ENCODE results near the gene LZIC.
"Not testable (repeated sequence)": the region's sequence is repeated elsewhere in the genome, so short reads cannot be mapped to it uniquely, and the experiment has no call there.

LZIC gene

DNA sequence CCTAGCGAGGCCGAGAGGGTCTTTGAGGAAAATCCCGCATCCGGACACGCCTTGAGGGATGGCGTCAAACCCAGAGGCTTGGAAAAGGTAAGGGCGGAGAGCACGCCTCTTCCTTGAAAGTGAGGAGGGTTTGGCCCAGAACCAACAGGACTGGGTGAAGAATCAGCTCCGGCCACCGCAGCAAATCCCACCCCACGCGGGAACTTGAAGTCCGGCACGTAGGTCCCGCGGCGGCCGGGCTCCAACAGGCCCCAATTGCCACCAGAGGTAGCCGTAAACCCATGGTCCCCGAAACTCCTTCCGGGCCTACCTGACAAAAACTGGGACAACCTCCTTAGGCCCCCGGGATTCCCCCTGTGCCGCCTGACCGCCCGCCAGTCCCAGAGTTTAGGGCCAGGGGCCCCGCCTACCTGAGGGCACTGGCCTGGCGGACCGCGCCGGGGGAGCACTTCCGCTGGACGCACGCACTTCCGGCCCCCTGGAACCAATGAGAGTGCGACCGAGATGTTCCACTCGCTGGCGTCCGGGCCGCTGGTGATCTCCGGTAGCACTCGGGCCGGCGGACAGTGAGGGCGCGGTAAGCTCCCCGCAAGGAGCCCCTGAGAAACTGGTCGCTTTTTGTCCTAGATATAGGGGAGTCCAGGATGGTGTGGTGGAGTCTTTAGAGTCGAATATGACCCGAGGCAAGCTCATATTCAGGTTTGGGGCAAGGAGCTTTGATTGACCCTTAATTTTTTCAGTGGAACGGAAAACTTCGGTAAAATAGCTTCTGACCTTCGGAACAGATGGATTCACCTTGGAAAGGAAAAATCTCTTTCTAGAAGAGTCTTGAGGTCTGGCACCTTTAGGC, at the start of gene LZIC, which contains the start of gene NMNAT1:
TSS of gene LZIC (minus strand) at position 453 of the 850 bp plus-strand sequence. CDS start 6,772 bp downstream, outside the sequence.
TSS of gene NMNAT1 (plus strand) at position 537 of the 850 bp plus-strand sequence. CDS start 28,599 bp downstream, outside the sequence.
- DNase-seq (ENCODE audit: low spot score) = peak; percentile 87

DNA sequence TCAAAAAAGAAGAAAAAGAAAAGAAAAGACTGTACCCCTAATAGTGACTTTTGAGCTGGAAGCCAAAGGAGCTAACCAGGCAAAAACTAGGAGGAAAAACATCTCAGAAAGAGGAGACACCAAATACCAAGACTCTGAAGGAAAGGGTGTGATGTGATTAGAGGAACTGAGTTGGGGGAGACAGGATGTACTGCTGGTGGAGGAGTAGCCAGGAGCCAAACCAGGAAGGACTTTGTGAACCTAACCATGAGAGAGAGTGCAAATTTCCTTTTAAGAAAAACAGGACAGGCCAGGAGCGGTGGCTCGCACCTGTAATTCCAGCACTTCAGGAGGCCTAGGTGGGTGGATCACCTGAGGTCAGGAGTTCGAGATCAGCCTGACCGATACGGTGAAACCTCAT, 49.7 kb upstream of the LZIC start:
- peak; percentile 4 for DNase-seq (ENCODE audit: low spot score)

DNA sequence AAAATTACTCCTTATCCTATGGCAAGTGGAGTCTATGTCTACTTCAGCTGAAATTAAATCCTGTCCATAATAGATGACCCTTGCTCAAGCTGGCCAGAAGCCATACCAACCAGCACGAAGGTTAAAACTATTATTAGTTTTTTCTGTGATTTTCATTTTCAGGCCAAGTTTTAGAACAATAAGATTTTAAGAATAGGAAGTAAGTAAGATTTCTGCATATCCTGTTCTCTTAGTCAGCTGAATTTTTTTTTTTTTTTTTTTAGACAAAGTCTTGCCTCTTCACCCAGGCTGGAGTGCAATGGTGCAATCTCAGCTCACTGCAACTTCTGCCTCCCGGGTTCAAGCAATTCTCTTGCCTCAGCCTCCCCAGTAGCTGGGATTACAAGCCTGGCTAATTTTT, 47.8 kb upstream of the LZIC start:
- peak; percentile 93 for DNase-seq (ENCODE audit: low spot score)

DNA sequence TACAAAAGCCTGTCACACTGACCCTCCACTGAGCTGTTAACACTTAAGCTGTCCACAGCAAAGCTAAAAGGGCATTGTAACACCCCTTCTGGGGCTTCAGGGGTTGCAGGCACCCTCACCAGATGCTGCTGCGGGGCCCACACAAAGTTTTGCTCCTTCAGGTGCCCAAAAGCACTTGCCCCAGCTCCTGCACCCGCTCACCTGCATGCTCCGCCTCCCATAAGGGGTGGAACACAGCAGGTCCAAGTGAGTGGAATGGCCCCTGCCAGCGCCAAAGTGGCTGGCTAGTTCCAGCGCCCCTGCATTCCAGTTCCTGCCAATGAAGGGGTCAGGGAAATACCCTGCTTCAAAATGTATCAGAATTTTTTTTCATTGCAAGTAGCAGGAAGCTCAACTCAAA, 46.6 kb upstream of the LZIC start:
- DNase-seq (ENCODE audit: low spot score) = no peak

DNA sequence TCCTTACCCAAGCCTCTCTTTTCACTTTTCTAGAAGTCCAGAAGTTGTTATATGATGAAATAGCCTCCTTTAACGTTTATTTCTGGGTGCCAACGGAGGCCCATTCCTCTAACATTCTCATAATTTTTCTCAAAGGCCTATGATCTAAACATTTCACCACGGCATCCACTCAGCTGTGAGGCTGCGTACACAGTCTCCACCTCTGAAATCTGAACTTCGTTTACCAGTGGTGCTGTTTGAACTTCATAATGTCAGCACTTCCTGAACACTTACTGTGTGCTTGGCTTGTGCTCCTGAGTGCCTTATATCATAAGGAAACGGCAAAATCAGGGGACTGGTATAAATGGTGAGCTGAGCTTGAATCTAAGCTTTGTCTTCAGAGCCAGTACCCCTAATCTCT, 41.8 kb upstream of the LZIC start:
- DNase-seq (ENCODE audit: low spot score) = no peak

DNA sequence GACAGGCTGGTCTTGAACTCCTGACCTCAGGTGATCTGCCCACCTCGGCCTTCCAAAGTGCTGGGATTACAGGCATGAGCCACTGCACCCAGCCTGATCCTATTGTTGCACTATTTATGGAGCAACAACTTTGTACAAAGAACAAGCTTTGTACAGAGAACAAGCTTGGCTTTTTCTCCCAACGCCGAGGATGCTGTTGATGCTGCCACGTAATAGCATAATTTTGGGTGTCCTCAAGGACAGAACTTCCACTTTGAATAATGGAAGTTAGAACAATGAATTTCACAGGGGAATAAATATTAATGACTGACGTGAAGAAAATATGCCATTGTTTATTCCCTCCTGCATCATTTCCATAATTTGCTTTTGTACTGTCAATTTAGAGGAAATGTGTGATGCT, 41.1 kb upstream of the LZIC start:
- DNase-seq (ENCODE audit: low spot score) = no peak

DNA sequence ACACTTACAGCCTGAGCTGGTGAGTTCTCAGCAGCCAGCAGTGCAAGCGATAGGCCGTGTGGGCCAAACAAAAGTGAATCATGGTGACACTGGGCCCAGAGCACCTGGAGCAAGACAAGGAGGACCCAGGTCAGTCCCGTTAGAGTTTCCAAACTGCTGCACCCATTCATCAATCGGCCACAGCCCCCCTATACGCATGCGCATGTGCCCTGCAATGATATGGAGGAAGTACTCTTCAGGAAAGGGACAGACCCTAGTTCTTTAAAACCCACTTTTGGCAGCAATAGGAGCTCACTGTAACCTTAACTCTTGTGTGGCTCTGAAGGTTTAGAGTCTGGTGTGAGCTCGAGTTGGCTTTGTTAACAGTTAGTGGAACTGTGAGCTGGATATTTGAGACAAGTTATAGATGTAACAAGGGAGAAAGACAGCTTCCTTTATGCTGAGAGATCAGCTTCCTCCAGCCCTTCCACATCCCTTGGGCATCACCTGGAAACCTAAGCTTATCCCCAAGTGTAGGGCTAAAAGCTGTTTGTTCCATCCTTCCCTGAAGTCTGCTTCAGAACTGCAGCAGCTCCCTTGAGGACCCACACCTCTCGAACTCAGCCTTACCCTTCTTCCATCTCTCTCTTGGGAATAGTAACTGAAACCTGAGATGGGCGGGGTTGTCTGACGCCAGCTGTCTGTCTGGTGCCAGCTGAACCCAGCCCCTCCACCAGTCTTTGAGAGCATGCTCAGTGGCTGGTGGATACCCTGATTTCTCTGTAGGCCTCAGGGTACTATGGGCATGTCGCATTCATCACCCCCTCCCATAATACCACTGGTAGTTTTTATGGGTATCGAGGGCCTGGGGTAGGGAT, 17.7 kb upstream of the LZIC start:
- DNase-seq (ENCODE audit: low spot score) = no peak

DNA sequence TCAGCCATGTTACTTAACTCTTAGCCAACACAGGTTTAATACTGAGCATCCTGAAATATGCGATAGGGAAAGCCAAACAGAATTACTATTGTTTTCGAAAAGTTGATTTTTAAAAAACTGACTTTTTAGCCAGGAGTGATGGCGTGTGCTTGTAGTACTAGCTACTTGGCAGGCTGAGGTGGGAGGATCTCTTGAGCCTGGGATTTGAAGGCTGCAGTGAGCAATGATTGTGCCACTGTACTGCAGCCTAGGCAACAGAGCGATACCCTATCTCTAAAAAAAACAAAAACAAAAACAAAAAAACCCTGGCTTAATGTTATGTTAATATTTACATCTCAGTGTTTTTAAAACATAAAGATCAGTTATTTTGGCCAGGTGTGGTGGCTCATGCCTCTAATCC, 16.8 kb upstream of the LZIC start:
- no peak for DNase-seq (ENCODE audit: low spot score)

DNA sequence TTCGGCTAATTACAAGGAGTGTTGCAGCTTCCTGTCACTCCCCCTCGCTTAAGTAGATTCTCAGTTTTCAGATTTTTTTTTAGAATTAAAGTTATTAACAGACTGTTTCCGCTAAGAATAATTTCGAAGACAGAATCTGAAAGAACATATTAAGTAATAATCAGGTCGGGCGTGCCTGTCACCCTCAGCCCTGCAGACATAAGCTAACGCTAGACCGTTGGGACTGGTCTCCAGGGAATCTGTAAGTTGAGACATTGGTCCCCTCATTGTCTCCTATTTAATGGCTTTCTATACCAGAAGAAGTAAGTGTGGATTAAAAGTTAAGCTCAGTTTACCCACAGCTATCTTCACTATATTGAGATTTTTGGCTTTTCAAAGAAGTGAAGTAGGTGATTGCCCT, 14.5 kb upstream of the LZIC start:
- no peak for DNase-seq (ENCODE audit: low spot score)

DNA sequence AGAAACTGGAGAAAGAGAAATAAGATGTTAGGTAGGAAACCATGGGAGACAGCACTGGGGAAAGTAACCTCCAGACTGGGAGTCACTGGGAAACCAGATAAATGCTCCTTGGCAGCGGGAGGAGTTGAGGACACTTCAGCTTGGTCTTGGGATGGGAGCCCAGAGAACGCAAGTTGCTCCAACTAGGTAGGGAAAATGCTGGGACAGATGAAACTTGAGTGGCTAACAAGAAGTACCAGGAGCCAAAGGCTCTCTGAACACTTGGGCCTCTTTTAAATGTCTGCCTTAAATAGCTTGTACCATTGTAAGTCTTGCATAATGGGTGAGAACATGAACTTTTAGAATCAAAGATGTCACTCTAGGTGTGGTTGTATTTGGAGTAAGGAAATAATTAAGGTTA, 3.1 kb upstream of the LZIC start:
- no peak for DNase-seq (ENCODE audit: low spot score)

DNA sequence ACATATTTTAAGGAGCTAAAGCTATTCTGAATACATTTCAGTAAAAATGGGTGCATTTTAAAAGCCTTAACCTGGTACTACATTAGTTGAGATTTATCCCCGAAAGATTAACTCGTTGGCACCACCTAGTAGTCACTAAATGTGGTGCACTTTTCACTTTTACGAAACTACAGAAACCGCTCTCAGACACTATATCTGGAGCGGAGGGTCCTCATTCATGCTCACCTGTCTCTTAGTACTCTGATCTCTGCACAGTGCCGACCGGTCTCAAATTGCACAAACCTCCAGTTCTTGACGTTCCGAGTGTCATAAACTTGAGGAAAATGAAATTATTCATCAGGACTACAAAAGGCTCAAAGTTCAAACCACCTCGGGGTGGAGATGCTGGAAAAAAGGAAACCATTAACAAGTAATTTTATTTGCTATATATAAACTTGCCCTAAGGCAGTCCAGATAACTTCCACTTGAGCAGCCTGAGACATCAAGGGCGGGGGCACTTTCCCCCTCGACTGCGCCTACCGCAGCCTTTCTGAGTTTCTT, 722 bp downstream of the LZIC start:
- DNase-seq (ENCODE audit: low spot score) = peak; percentile 49

DNA sequence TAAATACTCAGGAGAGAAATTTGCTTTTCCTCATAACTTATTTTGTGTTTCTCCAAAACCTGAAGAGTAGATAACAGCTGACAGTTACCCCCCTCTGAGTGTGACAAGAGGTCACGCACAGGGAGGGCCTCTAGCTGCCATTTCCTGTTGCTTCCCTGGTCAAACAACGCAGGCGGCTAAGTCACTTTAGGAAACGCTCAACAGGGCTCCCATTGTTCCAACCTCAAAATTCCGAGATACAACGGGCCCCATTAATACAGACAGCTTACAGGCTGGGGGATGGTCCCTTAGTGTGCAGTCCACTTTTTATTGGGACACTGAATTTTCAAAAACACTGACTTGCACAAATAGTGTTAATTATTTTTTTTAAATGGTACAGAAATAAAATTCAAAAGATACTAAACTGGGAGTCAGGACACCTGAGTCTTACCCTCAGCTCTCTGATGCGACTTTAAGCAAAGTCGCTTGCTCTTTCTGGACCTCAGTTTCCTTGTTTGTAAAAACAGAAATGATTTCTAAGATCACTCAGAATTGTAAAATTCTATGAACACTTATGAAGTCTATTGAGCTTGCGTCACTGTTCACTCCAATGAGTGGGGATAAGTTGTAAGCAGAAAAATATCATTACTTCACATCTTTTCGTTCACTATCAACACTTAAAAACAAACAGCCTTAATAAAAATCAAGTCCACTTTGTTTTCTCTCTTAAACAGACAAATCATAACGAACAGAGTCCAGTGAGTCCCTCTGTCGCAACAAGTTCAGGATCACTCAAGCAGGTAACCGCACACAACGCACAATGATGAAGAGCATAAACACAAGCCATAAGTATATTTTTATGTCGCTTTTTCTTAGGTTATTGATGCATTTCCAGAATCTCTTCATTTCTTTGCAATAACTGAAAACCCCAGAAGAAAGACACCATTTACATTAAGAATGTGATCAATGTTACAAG, 13.5 kb downstream of the LZIC start:
- DNase-seq (ENCODE audit: low spot score) = peak; percentile 32

DNA sequence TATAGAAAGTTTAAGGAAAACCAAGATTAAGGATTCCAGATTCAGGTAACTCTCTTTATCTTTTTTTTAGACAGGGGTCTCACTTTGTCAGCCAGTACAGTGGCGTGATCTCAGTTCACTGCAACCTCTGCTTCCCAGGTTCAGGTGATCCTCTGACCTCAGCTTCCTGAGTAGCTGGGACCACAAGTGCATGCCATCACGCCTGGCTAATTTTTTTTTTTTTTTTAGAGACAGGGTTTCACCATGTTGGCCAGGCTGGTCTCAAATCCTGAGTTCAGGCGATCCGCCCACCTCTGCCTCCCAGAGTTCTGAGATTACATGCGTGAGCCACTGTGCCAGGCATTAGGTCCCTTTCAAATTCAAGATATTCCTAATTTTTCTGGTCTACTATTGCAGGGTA, 15.9 kb downstream of the LZIC start:
- no peak for DNase-seq (ENCODE audit: low spot score)

DNA sequence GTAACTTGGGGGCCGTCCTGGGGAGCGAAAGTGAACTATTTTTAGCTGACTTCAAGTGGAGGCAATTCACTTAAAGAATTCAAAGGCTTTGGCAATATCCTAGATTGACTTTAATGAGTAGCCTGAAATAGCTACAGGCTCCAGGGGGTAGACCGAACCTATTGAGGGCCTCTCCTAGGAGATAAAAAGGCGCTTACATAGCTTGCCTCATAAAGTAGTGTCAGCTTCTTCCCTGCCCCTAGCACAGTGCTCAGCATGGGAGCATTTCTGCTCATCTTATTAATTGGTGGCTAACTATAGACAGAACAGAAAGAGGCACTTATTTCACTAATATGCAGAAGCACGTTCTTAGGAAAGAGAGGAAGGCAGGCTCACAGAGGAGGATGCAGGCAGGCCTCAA, 20.8 kb downstream of the LZIC start:
- no peak for DNase-seq (ENCODE audit: low spot score)

DNA sequence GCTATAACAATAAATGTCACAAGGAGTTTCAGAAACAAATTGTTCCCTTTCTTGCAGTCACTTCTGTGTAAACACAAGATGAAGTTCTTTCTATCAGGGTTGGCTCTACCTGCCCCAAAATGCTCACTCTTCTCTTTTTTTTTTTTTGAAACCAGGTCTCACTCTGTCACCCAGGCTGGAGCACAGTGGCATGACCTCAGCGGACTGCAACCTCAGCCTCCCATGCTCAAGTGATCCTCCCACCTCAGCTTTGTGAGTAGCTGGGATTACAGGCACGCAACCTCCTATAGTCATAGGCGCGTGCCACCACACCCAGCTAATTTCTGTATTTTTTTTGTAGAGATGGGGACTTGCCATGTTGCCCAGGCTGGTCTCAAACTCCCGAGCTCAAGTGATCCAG, 22.6 kb downstream of the LZIC start:
- DNase-seq (ENCODE audit: low spot score) = no peak

DNA sequence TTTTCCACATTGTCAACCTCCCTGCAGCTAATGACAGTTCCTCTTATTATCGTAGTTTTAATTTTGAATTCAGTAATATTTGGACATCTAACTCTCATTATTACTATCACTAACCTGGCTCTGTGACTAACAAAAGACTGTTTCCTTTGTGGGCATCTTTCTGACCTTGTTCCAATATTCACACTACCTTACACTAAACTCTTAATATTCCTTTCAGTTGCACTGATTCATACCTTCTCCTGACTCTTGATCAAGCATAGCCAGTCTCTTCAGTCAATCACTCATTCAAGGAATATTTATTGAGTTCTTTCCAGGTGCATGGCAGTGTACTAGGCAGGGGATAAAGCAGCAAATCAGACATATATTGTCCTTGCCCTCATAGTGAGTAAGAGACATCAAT, 25.3 kb downstream of the LZIC start:
- DNase-seq (ENCODE audit: low spot score) = no peak

DNA sequence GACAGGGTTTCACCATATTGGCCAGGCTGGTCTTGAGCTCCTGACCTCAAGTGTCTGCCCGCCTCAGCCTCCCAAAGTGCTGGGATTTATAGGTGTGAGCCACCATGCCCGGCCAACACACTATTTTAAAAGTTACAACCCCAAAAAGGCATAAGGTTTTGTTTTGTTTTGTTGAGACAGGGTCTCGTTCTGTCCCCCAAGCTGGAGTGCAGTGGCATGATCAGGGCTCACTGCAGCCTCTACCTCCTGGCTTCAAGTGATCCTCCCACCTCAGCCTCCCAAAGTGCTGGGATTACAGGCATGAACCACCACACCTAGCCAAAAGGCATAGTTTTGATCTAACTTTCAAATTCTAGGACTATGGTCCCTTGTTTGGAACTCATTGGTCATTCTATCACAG, 25.7 kb downstream of the LZIC start:
- not testable (repeated sequence) for DNase-seq (ENCODE audit: low spot score)

DNA sequence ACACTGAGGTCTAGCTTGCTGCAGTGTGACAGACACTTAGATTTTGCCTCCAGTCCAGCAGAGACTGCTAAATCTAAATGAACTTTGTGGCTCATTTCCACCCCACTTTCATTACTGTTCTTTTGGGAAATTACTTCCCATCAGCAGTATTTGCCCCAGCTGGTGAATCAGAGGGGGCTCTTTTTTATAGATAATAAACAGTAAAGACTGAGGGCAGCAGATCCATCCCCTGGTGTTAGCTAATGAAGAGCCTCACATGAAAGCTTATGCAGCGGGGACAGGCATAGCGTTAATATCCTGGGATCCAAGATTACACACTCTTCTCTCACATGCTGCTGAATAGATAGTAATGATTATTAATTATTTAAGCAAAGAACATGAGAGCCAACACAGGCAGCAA, 26.7 kb downstream of the LZIC start:
- no peak for DNase-seq (ENCODE audit: low spot score)

DNA sequence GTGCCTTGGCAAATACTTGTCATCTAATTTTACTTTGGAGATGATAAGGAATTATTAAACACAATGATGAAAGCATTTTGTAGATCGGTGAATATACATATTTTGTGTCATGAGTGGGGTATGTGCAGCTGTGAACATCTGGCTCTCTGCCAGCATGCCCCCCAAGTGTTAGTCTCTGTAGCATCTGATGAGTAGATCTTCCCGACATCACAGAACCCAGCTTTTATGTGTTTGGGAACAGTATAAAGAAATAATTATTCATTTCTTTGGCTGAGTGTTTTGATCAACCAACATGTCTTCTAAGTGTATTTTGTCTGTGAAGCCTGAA, 28.6 kb downstream of the LZIC start:
- no peak for DNase-seq (ENCODE audit: low spot score)

DNA sequence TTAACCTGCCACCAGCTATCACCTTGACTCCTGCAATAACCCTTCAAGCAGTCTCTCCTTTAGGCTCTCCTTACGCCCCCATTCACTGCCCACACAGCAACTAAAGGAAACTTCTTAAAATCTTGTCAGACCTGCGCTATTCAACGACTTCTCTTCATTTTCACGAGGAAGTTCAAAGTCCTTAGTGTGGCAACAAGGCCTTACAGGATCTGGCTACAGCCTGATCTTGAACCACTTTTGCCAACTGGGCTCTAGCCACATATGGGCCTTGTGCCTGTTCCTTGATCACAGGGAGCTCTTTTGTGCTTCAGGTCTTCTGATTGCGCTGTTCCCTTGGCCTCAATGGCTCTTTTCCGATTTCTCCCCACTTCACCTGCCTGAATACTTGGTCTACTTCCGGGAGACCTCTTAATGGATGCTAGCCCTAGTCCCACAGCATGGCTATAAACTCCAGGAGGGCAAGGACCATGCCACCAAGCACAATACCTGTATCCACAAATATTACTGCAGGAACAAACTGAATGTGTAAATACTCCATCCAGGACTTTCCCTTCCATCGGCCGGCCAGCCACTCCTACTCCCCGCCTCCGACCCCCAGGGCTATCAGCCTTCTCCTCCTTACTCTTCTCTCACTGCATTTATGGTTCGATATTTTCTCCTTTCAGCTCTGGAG, 30.8 kb downstream of the LZIC start:
- DNase-seq (ENCODE audit: low spot score) = no peak
